Right renal pelvis (tissue), 4 donors: ENCODE measurements around the gene ZSWIM8. TPM values are rescaled to one million over a fixed set of nuclear protein-coding genes. Genes with fewer than 3 reads are reported as not detected.

ENCODE experiments used
- DNase-seq, 4 donors: peaks; one replicate each; pipeline ENCODE4 v3.0.0-alpha.2; 2013; ENCODE audit warnings: low read depth in 4 of 4, low spot score in 3 of 4, missing footprints in 1 of 4
- polyA plus RNA-seq, 4 donors: library from polyadenylated mRNA; unstranded; fragments of 120-200 nt; gene quantifications; one replicate each; pipeline ENCODE4 v1.2.1, GENCODE V29; 2013; ENCODE audit not compliant: insufficient read length in 4 of 4

The ZSWIM8 gene
- polyA plus RNA-seq, 4 donors = 95.0 to 117 (median 102) TPM

DNA sequence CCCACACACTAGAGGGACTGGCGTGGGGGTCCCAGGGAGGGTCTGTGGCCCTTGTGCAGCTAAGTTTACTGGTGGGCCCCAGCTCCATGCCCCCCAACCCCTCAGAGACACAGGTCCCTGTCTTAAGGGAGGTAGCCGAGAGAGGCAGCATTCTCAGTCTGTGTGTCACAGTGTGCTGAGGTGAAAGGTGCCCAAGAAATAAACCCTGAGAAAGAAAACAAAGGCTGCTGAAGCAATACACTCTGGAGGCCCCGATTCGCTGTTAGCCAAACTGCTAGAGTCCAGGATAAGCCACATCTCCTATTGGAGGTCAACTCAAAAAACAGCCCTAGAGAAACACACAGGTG, 54.6 kb downstream of the ZSWIM8 start:
- DNase-seq = no peak

- no peak for DNase-seq
Measured at GRCh38 chr10:73840403-73841060, 55.1 kb downstream of the ZSWIM8 start.

DNA sequence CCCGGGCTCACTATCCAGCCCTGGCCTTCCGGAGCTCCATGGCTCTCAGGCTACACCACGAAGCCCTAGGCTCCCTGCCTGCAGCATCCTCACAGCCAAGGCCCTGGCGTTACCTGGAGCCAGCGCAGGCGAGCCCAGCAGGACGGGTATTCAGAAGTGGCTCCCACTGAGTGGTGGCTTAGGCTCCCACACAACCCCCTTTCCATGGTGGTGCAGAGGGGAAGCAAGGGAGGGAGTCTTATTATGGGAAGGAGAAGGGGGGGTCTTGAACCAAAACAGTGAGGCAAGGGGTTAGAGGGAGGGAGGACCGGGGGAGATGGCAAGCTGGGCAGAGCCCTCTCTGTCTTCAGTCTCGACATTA, 55.6 kb downstream of the ZSWIM8 start:
- DNase-seq = no peak

GRCh38 chr10:73841526-73842285, 56.3 kb downstream of the ZSWIM8 start:
- DNase-seq = no peak

DNA sequence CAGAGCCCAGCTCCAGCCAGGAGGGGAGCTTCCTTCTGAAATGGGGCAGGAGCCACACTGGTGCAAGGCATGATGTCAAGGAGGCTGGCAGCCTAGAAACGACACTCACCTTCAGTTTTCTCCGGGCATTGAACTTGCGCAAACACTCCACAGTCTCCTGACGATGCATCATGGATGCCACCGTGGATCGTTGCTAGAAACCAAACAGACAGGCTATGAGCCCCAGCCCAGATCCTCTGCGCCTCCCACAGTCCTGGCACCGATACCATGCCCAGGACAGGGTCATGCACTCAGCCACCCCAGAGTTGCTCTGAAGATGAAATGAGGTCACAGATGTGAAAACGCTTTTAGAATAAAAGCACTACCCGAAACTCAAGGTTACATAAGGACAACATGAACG, 56.9 kb downstream of the ZSWIM8 start:
- DNase-seq = no peak

GRCh38 chr10:73843261-73843660, 57.9 kb downstream of the ZSWIM8 start:
- no peak for DNase-seq

DNA sequence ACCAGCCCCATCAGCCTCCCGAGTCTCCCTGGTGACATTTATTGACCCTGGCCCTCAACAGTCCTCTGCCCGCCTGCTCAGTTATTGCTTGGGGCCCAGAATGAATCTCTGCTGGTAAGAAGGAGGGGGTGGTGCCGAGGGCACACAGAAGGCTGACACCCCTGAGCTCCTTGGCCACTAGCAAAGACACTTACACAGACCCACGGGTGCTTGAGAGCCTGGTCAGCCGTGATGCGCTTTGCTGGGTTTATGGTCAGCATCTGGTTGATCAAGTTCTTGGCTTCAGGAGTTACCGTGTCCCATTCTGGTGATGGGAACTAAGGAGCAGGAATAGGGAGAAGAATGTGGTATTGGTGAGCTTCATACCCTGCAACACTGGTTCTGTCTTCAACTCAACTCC, 61.6 kb downstream of the ZSWIM8 start:
- no peak for DNase-seq

DNA sequence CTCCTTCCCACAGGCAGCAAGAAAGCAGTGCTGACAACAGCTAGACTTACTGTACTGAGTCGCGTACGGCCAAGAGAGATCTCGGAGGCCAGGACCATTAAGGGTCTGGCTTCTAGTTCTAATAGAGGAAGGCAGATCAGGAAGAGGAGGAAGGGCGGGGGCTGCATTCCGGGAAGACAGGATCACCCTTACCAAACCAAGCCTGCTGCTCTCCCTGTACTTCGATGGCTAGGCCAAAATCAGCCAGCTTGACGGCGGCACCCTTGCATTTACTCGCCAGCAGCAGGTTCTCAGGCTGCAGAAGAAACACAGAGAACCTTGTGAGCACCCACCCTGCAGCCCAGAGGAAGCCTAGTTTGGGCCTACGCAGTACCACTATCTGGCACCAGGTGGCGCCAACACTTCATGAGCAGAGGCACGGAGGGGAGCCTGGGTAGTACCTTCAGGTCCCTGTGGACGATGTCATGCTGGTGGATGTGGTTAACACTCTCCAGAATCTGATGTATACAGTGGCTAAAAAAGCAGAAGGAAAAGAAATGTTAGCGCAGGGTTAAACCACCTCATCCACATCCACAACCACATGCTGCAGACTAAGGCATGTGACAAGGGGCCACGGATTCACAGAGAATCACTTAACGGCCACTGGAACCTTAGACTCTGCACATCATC, 63.5 kb downstream of the ZSWIM8 start:
- peak; percentile 41 to 69 (median 58) for DNase-seq

- DNase-seq = no peak
Measured at GRCh38 chr10:73850211-73850610, 64.8 kb downstream of the ZSWIM8 start.

GRCh38 chr10:73850863-73851461, 65.6 kb downstream of the ZSWIM8 start:
- no peak for DNase-seq

Other genes with a start within 250 kb of the ZSWIM8 start
- gene USP54, start 194.3 kb upstream of the ZSWIM8 start, polyA plus RNA-seq = 10 to 100 TPM; 28.3 to 39.4 (median 37.6) TPM
- gene MYOZ1, start 144.1 kb upstream of the ZSWIM8 start, polyA plus RNA-seq = 1 to 10 TPM; 4.9 to 7.1 (median 5.9) TPM
- gene SYNPO2L, start 129.6 kb upstream of the ZSWIM8 start, polyA plus RNA-seq = under 1 TPM; 0.21 to 0.28 (median 0.25) TPM
- 10 to 100 TPM in 1 of 4 donors, 1 to 10 TPM in 3; 8.6 to 14.2 (median 9.2) TPM for gene AGAP5, start 87.5 kb upstream of the ZSWIM8 start, polyA plus RNA-seq
- 10 to 100 TPM; 68.4 to 73.1 (median 71.1) TPM for gene SEC24C, start 41.2 kb upstream of the ZSWIM8 start, polyA plus RNA-seq
- 10 to 100 TPM; 52.7 to 60.1 (median 55.7) TPM for gene CHCHD1, start 3.6 kb upstream of the ZSWIM8 start, polyA plus RNA-seq
- 10 to 100 TPM; 26.7 to 32.8 (median 29.3) TPM for gene NDST2, start 26.0 kb downstream of the ZSWIM8 start, polyA plus RNA-seq
- 10 to 100 TPM; 22.0 to 25.5 (median 22.6) TPM for gene CAMK2G, start 88.9 kb downstream of the ZSWIM8 start, polyA plus RNA-seq
- 10 to 100 TPM; 11.9 to 35.9 (median 20.3) TPM for gene PLAU, start 125.5 kb downstream of the ZSWIM8 start, polyA plus RNA-seq
- 100 to 1,000 TPM; 118 to 141 (median 130) TPM for gene VCL, start 212.5 kb downstream of the ZSWIM8 start, polyA plus RNA-seq